Endothelial cell of hepatic sinusoid (primary cell): ENCODE data around the gene CACNA1B.

Source experiments
- in situ Hi-C: cut with HindIII; loops from 2 replicates; pipeline ENCODE4 v1.10.0; 2017; ENCODE audit warnings: low sequenced_read_pairs

The CACNA1B gene

DNA sequence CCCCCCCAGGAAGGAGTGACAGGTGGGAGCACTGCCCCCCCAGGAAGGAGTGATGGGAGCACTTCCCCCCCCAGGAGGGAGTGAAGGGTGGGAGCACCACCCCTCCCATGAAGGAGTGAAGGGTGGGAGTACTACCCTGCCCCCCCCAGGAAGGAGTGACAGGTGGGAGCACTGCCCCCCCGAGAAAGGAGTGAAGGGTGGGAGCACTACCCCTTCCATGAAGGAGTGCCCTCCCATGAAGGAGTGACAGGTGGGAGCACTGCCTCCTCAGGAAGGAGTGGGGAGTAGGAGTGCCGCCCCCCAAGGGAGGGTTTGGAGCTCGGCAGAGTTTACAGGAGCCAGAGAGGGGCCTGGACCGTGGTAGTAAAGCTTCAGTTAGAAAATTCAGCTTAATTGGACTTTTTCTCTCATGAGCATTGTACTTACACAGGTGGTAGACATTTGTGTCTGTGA lies 100.7 kb downstream of the CACNA1B start:
- in situ Hi-C loops, result no loop called here

DNA sequence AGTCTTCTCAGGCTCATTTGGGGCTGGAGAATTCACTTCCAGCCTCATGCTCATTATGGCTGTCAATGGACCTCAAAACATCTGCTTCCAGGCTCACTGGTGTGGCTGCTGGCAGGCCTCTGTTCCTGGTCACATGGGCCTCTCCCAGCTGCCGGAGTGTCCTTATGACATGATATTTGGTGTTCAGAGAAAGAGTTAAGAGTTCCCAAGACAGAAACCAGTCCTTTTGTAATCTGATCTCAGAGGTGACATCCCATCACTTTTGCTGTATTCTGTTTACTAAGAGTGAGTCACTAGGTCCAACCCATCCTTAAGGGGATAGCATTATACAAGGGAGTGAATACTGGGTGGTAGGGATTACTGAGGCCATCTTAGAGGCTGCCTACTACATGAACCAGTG lies 104.6 kb downstream of the CACNA1B start:
- in situ Hi-C loops, result loop anchor here (10.0 kb wide), 1 partner anchor 123 kb away; no protein-coding TSS in a partner anchor

DNA sequence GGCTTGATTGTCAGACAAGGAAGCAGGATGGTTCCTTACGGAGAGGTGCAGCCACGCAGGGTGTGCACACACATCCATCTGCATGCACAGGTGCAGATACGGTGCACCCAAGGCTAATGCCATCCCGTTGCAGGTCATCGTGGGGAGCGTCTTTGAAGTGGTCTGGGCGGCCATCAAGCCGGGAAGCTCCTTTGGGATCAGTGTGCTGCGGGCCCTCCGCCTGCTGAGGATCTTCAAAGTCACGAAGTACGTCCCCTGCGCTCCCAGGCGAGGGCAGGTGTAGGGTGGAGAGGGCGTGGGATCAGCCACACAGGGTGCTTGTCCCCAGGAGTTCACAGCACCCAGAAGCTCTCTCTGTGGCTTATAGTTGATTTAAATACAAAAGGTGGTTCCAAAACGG lies 106.4 kb downstream of the CACNA1B start:
- in situ Hi-C loops, result loop anchor here (10.0 kb wide), 1 partner anchor 121 kb away; no protein-coding TSS in a partner anchor

DNA sequence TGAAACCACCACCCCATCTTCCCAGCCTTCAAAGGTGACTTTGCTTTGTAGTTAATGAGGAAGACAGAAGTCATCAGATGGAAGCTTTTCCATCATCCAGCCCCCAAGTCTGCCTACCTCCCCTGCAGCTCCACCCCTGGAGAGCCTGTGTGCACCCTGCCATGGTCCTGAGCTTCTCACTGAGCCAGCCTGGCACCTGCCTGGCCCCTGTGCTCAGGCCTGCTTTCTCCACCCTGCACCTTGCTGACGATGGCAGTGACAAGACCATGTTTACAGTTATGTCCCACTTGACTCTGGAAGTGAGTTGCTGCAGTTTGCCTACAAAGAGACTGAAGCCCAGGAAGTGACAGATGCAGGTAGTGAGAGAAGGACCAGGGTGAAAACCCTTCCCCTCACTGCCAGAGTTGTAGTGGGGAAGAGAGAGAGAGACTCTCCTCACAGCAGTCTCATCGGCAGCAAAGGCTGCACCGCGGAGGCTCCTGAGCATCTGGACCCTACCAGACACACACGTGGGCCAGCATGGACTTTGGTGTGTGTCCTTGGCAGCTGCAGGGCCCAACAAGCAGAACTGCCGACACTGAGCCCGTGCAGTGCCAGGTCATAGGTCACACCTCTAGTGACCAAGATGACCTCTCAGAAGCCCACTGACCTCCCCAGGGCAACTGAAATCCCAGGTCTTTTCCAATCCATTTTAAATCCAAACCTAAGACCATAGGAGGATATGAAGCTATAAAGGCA lies 107.1 kb downstream of the CACNA1B start:
- in situ Hi-C loops, result loop anchor here (10.0 kb wide), 1 partner anchor 120 kb away; no protein-coding TSS in a partner anchor

DNA sequence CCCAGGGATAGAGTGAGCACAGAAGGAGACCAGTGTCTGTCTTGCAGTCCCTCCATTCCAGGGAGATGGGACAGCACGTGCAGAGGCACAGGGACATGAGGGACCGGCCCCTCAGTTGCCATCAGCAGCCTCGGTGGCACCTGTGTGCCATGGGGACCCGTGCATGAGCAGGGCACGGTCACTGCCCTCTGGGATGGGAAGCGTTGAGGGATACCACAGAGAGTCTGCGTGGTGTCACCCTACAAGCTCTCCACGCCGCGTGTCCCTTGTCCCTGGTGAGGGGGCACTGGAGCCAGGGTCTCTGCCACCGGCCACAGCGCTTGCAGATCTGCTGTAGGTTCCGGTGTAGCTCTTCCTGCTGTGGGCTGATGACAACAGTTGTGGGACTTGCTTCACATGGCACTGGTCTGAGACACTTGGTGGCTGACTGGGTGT lies 108.1 kb downstream of the CACNA1B start:
- in situ Hi-C loops, result loop anchor here (10.0 kb wide), 1 partner anchor 119 kb away; no protein-coding TSS in a partner anchor

DNA sequence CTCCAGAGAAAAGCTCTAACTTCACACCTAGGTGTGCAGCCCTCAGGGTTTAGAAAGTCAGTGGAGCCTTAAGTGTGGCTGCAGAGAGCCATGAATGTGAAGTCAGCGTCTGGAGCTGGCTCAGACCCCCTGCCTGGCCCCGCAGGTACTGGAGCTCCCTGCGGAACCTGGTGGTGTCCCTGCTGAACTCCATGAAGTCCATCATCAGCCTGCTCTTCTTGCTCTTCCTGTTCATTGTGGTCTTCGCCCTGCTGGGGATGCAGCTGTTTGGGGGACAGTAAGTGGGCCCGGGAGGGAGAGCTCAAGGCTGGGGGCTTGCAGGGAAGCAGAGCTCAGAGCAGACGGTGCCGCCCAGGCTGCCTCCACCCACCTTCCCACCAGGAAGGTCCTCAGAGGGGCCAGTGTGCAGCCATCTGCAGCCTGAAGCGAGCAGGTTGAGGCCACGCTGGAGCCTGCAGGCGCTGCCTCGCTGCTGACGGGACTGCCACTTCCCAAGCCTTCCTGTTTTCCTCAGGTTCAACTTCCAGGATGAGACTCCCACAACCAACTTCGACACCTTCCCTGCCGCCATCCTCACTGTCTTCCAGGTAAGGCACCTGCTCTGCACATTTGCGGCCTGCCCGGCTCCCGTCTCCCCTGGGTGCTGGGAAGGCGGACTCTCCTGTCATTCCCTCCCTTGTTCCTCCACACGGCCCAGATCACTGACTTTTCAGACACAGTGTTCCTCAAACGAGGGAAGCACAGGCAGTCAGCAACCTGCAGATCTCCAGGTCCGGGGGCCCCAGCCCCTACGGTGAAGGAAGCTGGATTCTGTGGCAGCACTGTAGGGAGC lies 108.9 kb downstream of the CACNA1B start:
- in situ Hi-C loops, result loop anchor here (10.0 kb wide), 1 partner anchor 118 kb away; no protein-coding TSS in a partner anchor

DNA sequence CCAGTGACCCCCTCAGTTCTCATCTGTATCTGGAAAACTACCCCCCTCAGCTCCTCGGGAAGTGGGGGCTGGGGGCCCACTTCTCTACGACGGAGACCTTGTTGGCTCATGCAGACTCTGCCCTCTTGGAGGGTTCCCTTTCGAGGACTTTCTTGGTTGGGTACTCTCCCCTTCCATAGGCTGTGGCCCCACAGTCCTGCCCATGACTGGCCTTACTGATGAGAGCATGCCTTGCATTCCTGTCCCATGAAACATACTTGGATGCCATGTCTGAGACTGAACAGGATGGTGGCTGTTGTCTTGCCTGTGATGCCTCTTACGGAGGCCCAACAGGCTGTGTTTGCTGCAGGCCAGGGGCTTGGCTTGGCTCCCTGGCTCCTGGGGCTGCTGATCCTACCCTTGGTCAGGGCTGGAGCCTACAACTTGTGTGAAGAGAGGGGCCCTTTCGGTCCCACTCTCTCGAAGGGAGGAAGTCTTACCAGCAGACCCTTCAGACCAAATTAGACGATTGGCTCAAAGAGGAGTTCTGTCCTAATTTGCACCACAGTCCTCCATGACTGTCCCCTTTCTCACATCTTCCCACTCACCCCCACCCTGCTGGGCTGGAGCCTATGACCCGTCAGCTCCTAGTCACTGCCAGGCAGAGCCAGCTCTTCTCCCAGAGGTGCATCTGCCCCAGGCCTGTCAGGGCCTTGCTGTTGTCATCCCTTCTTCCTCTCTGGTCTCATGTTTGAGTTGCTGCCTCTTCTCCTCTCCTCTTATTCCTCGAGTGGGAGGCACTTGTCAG lies 109.9 kb downstream of the CACNA1B start:
- in situ Hi-C loops, result loop anchor here (10.0 kb wide), 1 partner anchor 117 kb away; no protein-coding TSS in a partner anchor

DNA sequence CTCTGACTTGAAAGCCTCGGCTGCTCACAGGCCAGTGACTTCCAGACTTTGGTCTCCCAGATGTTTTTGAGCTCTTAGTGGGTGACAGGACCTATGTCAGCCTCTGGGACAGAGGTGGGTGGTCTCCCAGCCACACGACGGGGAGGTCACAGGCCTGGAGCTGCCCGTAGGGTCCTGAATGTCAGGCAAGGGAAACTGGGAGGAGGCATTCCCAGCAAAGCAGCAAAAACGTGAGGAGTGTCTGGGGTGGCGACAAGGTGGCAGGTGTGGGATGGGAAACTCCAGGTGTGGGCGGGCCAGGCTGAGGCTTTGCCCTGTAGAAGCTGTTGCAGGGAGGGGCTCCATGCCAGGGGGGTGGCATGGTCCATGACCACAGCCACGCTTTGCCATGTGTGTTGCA lies 110.5 kb downstream of the CACNA1B start:
- in situ Hi-C loops, result loop anchor here (10.0 kb wide), 1 partner anchor 117 kb away; no protein-coding TSS in a partner anchor

DNA sequence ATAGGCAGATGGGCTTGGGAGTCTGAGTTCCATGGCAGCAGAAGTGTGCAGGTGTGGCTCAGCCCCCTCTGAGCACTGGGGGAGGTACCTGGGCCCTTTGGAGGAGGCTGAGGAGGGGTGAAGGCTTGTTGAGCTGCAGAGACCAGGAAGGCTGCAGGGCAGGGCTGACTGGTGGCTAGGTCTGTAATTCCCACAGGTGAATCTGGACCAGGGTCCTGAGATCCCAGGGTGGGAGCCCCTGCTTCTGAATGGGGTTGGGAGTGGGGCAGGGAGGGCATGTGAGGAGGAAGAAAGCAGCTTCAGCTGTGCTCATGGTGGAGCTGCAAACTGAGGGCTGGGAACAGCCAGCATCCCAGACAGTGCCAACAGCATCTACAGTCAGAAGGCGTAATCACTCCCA lies 111.1 kb downstream of the CACNA1B start:
- in situ Hi-C loops, result loop anchor here (10.0 kb wide), 1 partner anchor 116 kb away; no protein-coding TSS in a partner anchor

DNA sequence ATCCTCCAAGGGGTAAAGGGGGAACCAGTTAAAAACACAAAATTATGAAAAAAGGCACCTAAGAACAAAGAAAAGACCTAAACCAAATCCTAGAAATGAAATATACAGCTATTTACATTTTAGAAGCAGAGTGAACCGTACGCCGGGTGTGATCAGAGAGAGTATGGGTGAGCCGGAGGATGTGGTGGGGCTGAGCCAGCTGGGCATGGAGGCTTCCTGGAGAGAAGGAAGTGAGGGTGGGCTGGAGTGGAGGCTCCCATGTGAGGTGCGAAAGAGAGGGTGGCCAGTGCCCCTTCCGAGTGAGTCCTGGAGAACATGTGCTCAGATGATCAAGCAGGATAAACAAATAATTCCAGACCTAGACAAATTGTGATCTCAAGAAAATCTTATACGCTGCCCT lies 111.6 kb downstream of the CACNA1B start:
- in situ Hi-C loops, result loop anchor here (10.0 kb wide), 1 partner anchor 116 kb away; no protein-coding TSS in a partner anchor

DNA sequence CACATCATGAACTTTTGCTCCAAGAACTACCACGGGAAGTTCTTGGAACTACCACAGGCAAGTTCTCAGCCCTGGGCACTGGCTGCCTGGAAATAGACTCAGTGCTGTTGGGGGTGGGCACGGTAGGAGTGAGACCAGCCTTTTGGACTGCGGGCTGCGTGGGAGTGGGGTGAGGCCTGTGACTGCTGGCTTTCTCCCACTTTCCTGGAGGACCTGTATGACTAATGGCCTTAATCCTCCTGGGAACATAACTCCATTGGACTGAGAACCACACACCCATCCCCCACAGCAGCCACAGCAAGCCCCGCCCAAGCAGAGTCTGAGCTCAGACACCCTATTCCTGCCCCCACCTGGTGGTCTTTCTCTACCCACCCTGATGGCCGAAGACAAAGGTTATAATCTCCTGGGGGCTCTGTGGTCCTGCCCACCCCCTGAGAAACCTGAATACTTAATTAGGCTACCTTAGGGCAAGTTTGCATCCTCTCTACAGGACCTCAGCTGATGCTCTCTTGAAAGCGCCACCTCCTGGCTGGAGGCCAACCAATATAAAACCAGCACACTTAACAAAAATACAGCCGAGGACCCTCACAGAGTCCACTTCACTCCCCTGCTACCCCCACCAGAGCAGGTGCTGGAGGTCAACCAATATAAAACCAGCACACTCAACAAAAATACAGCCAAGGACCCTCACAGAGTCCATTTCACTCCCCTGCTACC lies 112.6 kb downstream of the CACNA1B start:
- in situ Hi-C loops, result loop anchor here (10.0 kb wide), 1 partner anchor 115 kb away; no protein-coding TSS in a partner anchor

DNA sequence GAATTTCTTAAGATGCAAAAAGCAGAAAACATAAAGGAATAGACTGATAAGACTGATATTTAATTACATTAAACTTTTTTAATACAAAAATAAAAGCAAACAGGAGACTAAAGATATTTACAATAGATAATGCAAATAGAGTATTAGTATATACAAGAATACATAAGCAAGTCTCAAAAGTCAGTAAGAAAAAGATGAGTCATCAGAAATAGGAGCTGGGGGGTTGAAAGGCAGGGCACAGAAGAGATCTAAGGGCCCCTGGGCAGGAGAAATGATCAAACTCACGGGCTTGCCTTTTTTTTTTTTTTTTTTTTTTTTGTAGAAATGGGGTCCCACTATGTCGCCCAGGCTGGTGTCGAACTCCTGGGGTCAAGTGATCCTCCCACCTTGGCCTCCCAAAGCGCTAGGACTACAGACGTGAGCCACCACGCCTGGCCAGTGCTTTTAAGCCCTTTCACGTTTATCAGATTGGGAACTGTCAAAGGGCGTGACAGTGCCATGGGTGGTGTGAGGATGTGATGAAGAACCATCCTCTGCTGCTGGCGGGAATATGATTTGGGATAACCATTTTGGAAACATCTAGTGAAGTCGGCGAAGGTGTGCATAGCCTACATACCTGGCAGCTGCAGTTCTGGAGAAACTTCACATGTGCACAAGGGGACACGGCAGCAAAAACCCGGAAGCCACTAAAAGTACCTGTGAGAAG lies 126.1 kb downstream of the CACNA1B start:
- in situ Hi-C loops, result no loop called here

DNA sequence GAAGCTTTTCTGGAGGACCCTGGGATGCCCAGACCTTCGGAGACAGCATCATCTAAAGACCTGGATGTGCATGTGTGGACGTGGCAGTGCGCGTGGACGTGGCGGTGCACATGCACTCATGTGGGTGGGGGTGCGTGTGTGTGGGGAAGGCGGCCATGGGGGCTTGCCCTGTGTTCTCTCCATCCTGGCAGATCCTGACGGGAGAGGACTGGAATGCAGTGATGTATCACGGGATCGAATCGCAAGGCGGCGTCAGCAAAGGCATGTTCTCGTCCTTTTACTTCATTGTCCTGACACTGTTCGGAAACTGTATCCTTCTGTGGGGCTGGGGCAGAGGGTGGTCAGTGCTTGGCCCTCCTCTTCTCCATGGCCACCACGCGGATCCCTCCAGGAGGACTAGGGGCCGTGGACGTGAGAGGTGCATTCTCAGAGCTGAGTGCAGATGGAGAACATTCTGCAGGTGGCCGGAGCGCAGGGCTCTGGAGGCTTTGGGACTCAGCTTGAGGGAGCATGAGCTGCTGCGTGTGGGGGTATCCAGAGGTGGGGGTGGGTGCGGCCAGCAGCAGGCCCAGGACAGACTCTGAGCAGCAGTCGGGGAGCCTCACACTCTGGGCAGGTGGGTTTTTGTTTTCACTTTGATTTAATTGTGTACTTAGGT lies 129.1 kb downstream of the CACNA1B start:
- in situ Hi-C loops, result no loop called here

DNA sequence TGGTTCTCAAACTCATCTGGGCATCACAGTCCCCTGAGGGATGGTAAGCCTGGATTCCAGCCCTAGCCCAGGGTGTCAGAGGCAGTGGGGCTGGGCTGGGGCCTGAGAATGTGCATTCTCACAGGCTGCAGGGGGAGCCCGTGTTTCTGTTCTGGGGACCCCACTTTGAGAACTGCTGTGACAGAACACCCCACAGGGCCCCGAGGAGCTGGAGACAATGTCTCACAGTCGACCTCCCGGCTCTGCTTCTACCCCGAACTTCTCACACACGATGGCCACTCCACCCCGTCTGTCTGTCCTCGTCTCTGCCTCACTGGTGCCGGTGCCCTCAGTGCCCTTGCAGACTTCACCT lies 130.0 kb downstream of the CACNA1B start:
- in situ Hi-C loops, result no loop called here

DNA sequence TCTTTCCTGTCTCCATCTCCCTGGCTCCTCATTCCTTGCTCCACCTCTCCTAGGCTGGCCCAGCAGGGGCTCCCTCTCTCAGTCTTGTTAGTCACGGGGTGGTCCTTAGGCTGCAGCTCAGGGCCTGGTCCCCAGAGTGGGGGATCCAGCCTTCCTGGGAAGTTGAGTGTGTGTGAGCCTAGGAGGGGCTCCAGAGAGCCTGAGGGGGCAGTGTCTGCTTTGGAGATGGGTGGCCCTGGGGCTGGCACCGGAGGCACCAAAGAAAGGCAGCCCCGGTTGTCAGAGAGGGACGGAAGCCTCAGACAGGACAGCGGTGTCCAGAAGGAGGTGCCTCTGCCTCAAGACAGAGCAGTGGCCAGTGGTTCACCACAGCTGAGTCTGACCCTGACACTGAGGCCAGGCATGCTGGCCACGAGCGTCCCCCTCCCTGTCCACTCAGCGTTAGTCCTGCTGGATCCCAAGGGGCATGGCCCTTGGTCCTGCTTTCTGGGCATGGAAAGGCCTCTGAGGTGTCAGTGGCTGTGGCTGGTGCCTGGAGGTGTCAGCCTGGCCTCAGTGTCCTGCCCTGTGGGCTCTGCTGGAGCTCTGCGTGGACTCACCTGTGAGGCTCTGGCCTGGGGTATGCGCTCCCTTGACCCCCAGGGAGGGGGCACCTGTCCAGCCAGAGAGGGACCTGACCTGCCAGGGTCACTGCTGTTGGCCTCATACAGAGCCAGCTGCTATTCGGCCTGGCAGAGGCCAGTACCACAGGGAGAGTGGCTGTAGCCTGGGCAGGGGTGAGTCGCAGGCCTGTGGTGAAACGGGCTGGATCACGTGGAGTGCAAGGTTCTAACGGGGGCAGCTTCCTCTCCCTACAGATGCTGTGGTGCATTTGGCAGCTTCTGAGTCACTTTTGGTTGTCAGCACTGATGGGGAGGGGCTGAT lies 130.6 kb downstream of the CACNA1B start:
- in situ Hi-C loops, result no loop called here

DNA sequence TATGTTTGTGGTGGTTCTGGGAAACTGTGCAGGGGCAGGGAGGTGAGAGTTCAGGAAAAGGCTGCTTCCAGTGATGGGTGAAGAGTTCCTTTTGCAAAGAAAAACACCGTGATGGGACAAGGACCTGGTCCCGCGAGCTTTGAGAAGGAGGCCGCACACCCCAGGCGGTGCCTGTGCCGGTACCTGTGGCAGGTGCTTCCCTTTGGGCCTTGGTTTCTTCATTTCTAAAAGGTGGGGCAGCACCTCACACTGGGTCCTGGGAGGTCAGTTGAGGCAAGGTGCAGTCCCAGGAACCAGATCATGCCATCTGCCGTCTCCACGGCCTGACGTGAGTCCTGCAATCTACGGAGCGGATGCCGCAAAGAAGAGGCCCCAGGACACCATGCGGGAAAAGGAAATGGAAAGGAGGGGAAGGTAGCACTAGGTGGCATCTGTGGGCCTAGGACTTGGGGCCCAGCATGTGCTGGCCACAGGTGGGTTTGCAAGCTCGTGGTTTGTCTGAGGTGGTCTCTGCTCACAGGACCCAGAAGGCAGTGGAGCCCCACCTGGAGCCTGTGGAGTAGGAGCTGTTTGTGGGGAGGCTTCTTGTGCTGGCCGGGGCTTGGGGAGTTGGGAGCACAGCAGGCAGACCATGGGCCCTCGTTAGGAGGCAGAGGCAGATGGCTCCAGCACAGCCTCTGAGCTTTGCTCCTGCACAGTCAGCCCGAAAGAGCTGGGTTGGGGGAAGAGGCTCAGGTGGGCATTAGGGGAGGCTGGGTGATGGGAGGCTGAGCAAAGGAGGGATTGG lies 131.6 kb downstream of the CACNA1B start:
- in situ Hi-C loops, result no loop called here
